GM21786 (cell line): ENCODE results near the gene PTMA.
"Not testable (repeated sequence)": the region's sequence is repeated elsewhere in the genome, so short reads cannot be mapped to it uniquely, and the experiment has no call there.

Experiments used
- ATAC-seq: cut with Tn5 transposase; IDR thresholded peaks from one replicate; pipeline ENCODE4 v1.9.1; 2021; ENCODE audit not compliant: unreplicated experiment

Gene PTMA, protein sequence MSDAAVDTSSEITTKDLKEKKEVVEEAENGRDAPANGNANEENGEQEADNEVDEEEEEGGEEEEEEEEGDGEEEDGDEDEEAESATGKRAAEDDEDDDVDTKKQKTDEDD

DNA sequence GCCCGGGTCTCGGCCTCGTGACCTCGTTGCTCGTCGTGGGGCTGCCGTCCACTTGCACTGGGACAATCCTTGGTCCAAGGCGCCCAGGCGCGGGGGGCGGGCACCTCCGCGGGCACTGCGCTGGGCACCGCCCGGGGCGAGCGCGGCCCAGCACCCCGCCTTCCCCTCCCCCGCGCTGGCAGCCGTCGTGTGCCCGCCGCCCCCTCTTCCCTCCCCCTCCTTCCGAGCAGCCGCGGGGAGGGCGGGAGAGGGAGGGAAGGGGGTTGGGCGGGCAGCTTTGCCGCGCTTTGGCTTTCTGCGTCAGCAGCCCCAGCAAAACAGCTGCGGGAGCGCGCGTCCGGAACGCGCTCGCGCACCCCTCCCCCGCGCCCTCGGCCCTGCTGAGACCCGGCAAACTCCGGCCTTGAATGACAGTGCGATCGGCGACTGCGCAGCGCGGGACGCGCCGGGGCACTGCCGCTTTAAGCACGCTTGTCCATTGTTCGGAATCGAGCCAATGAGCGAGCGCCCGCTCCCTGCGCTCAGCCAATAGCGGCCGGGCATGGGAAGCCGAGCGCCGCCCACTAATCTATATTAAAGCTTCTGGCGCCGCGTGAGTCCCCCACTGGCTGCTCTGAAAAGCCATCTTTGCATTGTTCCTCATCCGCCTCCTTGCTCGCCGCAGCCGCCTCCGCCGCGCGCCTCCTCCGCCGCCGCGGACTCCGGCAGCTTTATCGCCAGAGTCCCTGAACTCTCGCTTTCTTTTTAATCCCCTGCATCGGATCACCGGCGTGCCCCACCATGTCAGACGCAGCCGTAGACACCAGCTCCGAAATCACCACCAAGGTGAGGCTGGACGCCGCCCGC is at the start of gene PTMA:
TSS of gene PTMA (plus strand) at position 599 of the 846 bp plus-strand sequence. CDS start at position 781, 182 bp downstream.
- ATAC-seq = peak; percentile 54

DNA sequence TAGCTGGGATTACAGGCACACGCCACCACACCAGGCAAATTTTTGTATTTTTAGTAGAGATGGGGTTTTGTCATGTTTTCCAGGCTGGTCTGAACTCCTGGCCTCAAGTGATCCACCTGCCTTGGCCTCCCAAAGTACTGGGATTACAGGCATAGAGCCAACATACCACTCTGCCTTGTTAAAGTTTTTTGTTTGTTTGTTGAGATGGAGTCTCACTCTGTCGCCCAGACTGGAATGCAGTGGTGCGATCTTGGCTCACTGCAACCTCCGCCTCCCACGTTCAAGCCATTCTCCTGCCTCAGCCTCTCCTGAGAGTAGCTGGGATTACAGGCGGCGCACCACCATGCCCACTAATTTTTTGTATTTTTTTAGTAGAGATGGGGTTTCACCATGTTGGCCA is 48.3 kb upstream of the PTMA start:
- not testable (repeated sequence) for ATAC-seq

DNA sequence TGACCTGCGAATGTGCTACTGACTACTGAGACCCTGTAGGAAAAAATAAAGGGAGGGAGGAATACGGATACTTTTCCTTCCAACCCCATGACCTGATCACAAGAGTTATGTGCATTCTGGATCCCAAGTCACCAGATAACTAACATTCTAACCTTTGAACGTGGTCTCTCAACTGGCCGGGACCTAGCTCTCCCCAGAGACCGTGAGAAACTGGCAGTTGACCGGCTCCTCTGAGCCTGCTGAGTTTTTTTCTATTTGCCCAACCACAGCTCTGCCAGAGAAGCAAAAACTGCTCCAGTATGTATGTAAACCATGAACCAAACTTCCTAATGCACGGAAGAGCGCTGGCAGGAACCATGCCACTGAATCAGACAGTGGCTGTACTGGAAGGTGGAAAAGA is 47.5 kb upstream of the PTMA start:
- no peak for ATAC-seq

GRCh38 chr2:231661422-231662027 is 46.8 kb upstream of the PTMA start:
- ATAC-seq = no peak

DNA sequence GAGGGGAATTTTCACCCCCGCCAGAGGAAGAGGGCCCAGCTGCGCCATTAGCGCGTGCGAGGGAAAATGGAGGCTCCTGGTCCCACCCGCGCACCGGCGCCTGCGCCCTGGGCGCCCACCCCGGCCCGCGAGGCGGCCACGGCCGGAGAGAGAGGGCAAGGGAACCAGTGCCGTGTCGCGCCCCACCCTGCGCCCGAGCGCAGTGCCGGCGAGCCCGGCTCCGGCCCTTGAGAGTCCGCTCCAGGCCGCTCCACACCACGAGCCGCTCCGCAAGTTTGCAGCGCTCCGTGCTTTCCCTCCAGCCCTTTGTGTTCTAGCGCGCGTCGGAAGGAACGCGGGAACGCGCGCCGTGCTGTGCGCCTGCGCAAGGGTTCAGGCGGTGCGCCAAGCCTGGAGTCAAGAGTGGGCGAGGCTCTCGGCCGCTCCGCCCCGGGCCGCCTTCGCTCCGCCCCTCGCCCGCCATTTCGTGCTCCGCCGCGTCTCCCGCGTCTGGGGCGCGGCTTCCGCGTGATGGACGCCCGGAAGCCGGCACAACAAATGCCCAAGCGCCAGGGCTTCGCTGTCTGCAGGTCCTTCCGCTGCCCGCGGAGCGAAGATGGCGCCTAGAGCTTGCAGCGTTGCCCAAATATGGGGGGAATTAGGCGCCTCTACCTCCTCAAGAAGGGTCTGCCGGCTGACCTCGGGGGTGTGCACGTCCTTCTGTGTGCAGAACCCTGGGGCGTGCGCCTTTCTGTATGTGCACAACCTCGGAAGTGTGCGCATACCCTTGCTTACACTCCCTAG is 46.1 kb upstream of the PTMA start:
- ATAC-seq = peak; percentile 56

DNA sequence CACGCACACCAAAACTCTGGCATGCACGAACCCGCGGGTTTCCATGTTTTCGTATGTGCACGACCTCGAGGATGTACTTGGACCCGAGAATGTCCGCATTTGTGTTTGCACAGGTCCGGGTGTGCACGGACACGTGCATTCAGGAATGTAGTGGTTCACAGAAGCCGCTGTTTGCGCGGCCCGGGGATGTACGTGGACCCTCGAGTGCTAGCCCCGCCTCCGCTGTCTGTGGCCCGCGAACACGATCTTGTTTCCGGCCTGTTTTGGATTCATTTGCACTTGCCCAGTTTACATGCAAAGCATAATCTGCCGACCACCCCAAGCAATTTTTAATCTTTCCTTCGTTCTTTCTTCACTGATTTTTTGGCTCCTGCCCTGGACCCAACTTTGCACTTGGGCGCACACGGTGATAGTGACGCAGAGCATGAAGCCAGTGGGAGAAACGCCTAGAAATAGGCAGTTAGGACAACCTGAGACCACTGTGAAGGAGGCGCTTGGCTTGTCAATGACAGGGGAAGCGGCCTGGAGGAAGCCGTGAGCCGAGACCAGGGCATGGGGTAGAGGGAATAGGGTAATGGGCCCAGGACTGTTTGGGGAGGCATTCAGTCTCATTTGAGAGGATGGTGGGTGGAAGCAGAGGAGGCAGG is 45.4 kb upstream of the PTMA start:
- ATAC-seq = no peak

DNA sequence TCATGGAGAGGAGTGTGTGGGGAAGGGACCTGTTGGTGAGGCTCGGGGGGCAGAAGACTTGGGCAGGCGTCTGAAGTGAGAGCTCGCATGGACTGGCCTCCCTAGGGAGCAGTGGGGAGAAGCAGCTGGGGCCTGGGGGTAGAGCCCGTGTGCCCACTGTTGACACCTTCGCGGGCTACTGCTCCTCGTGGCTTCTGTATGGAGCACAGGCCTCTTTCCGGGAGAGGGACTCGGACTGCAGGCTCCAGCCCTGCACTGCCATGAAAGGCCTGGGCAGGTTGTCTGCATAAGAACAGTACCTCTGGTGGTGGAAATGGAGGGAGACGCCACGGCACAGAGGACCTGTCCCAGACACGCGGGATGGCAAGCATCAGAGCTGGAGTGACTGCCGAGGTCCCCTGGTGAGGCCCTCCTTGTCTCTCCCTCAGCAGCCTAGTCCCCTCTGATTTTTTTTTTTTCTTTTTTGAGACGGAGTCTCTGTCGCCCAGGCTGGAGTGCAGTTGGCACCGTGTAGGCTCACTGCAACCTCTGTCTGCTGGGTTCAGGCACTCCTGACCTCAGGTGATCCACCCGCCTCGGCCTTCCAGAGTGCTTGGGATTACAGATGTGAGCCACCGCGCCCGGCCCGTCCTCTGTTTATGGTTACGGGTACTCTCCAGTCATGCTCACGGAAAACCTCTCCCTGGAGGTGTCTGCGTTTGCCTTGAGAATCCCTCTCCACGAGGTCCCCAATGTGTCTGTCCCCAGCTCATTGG is 44.7 kb upstream of the PTMA start:
- ATAC-seq = no peak

GRCh38 chr2:231664727-231665126 is 43.6 kb upstream of the PTMA start:
- ATAC-seq = no peak

DNA sequence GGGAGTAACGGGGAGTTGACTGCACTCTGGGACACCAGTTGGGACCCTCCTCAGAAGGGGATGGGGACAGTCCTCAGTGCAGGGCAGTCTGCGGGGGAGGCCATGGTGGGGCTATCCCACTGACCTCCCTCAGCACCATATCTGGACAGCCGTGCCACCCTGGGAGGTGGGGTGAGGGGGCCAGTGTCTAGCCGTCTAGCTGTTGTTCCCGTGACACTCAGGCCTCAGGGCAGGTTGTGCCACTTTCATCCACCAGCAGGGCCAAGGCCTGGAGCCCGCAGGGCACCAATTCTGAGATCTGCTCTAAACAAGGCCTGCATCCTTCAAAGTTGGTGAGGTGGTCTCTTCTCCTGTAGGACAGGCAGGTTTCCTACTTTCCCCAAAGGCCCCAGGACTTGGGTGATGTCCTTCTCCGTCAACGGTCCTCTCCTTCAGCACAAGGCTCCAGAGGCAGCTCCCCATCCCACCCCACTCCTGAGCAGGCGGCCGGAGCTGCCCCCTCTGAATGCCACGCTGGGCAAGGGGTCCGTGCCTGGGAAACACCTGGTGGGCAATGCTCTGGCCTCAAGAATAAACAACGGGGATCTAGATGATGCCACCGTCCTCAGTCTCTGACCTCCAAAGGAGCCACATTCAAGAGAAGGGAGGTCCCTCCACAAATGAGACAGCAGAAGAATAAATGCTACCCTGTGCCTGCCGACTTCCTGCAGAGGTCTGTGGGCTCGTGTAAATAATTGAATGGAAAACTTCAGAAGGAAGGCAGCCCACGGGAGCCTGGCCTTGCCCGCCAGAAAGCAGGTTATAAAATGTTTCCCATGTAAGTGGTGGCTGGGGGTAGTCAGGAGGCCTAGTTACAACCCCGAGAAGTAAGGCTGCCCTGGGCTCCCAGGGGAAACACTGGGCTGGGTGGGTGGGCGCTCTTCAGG is 42.8 kb upstream of the PTMA start:
- no peak for ATAC-seq

DNA sequence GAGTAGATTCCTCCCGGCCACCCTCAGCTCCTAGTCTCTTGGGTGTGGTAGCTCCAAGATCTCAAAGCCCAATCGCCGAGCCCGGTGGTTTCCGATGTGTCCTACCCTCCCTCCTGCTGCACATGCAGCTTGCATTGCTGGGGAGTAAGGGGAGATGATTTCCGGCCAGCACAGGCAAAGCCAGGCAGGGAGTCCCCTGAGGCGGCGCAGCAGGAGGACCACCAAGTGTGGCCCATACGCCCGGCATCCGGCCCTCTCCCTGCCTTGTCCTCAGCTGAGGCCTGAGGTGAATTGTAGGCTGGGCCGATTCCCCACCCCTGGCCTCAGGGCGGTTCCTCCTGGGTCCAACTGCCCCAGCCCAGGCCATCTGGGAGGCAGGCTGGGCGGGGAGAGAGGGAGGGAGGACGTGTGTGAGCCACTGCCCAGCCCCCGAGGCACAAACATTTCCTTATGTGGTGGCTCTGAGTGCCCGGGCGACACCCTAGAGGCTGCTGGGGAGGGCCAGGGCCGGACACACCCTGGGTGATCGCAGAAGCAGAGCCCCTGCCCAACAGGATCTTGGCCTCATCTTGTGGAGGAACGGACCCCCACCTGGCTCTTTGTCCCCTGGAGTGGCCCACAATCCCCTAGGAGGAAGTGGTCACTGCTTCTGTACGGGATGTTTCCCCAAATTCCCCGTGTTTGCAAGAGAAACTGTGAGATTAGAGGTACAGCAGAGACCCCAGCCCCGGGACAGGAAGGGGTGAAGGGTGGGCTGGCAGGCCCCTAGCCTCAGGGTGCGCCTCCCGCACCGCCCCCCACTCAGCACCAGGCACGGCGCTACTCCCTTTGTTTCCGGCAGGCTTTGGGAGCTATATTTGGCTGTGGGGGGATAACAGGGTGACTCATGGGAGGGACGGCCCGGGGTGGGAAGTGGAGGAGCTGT is 41.9 kb upstream of the PTMA start:
- ATAC-seq = peak; percentile 55

- ATAC-seq = no peak
Measured at GRCh38 chr2:231667096-231667427, 41.3 kb upstream of the PTMA start.

GRCh38 chr2:231667496-231667895 is 40.8 kb upstream of the PTMA start:
- no peak for ATAC-seq

GRCh38 chr2:231668981-231669380 is 39.3 kb upstream of the PTMA start:
- ATAC-seq = no peak

DNA sequence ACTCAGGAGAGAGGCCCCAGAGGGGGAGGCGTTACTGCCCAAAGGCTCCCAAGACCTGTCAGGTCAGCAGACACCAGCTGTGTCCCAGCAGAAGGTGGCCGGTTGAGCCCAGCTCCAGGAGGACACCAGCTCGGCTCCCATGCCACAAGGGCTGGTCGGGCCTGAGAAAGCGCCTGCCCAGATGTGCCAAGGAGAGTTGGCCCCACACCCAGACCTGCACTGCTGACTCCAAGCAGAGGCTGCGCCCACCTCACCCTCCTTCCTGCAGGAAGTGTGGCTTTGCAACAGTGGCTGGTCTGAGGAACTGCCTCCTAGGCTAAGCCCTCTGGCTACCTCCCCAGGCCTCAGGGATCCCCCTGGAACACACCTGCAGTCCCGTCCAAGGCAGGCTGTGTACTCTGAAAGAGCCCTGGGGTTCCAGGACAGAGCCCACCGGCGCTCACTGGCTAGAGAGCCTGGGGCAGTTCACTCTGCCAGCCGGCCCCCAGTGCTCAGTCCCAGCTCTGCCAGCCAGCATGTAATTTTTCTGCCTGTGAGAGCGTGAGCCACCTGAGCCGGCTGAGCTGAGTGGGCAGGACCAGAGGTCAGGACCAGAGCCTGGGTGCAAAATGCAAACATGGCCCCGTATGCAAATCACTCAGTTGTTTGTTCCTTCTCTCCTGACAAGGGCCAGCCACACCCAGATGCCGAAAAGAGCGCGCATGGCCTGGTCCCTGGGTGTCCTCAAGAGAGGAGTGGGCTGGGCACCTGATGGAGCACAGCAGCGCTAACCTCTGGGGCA is 36.9 kb upstream of the PTMA start:
- ATAC-seq = peak; percentile 33

DNA sequence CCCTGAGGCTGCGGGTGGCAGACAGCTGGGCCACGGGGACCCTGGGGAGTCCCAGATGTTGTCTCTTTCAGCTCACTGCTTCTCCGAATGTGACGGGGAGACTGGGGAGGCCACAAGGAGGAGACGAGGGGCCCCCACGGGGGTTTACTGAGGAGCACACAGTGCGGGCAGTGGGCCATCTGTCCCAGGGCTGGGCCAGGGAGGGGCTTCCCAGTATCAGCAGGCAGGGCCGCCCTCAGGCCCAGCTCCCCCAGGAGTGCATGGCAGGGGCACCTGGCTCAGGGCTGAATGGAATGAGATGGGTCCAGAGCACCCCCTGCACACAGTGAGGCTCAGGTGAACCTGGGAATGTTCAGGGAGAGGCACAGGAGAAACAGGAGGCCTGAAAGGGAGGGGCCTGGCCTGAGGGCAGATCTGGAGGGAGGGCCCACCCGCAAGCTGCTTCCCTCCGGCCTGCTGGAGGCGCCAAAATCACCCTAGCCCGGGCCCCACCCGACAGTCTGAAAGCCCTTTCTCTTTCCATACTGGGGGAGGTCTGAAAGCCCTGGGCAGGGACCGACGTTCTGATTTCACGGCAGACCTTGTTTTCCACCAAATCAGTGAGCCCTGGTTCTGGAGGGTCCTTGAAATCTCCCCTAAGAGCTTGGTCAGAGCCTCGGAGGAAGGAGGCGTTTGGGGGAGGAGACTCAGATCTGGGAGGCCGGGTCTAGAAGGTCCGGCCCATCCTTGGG is 35.5 kb upstream of the PTMA start:
- peak; percentile 57 for ATAC-seq

DNA sequence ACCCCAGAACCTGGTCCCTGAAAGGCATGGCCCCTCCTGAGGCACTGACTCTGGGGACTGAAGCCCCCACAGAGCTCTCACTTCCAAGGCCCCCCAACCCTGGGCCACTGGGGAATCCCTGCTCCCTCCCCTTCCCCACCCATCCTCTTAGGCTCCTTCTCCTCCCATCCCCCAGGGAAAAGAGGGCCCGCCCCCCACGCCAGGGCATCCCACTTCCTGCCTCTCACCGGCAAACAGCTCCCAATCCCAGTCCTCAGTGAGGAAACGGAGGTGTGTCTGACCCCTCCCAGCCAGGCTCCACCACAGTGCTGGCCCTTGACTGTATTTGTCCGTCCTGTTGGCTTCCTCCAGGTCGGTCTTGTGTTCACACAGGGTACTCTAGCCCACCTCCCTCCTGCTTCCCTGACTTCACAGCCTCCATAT is 35.0 kb upstream of the PTMA start:
- ATAC-seq = no peak
